HG03039 (cell line): ENCODE results near the gene EML5.
"Not testable (repeated sequence)": the region's sequence is repeated elsewhere in the genome, so short reads cannot be mapped to it uniquely, and the experiment has no call there.

Source experiments
- ATAC-seq: cut with Tn5 transposase; IDR thresholded peaks from one replicate; pipeline ENCODE4 v1.9.1; 2021; ENCODE audit warnings: mild to moderate bottlenecking, moderate library complexity; ENCODE audit not compliant: unreplicated experiment

The EML5 gene

GRCh38 chr14:88804035-88804434, 11.3 kb upstream of the EML5 start:
- no peak for ATAC-seq

GRCh38 chr14:88802596-88802995, 9.8 kb upstream of the EML5 start:
- ATAC-seq: no peak

GRCh38 chr14:88799522-88799921, 6.8 kb upstream of the EML5 start:
- ATAC-seq: no peak

GRCh38 chr14:88798156-88798555, 5.4 kb upstream of the EML5 start:
- no peak for ATAC-seq

GRCh38 chr14:88793259-88793625, 489 bp upstream of the EML5 start:
- ATAC-seq: no peak

GRCh38 chr14:88791629-88792472, 902 bp downstream of the EML5 start:
- ATAC-seq: no peak

- no peak for ATAC-seq
Observed at GRCh38 chr14:88791252-88791621, 1.5 kb downstream of the EML5 start.

GRCh38 chr14:88790501-88791251, 2.1 kb downstream of the EML5 start:
- no peak for ATAC-seq

- ATAC-seq: not testable (repeated sequence)
Observed at GRCh38 chr14:88789573-88789972, 3.2 kb downstream of the EML5 start.

- ATAC-seq: no peak
Observed at GRCh38 chr14:88786715-88787114, 6.0 kb downstream of the EML5 start.

- ATAC-seq: no peak
Observed at GRCh38 chr14:88785911-88786310, 6.8 kb downstream of the EML5 start.

GRCh38 chr14:88775532-88775931, 17.2 kb downstream of the EML5 start:
- ATAC-seq: no peak

GRCh38 chr14:88770736-88771135, 22.0 kb downstream of the EML5 start:
- no peak for ATAC-seq

GRCh38 chr14:88765130-88765529, 27.6 kb downstream of the EML5 start:
- ATAC-seq: no peak

GRCh38 chr14:88753873-88754272, 38.9 kb downstream of the EML5 start:
- ATAC-seq: no peak

GRCh38 chr14:88750945-88751344, 41.8 kb downstream of the EML5 start:
- ATAC-seq: no peak

GRCh38 chr14:88750413-88750812, 42.3 kb downstream of the EML5 start:
- no peak for ATAC-seq

GRCh38 chr14:88749139-88749538, 43.6 kb downstream of the EML5 start:
- no peak for ATAC-seq

- no peak for ATAC-seq
Observed at GRCh38 chr14:88748288-88748687, 44.5 kb downstream of the EML5 start.

GRCh38 chr14:88746052-88746451, 46.7 kb downstream of the EML5 start:
- no peak for ATAC-seq

GRCh38 chr14:88737245-88737644, 55.5 kb downstream of the EML5 start:
- no peak for ATAC-seq

- no peak for ATAC-seq
Observed at GRCh38 chr14:88733121-88733520, 59.6 kb downstream of the EML5 start.
